Activated T-cell treated with anti-CD3 and anti-CD28 coated beads, Interleukin-2, amount 50 U/mL, for 48 hours (primary cell): ENCODE results near the gene H6PD.

Source experiments
- DNase-seq, 2 experiments: peaks; one replicate each; pipeline ENCODE4 v3.0.0-alpha.2; 2020

The H6PD gene

GRCh38 chr1:9234223-9235095, at the start of gene H6PD:
TSS of gene H6PD (plus strand) at chr1:9234774. CDS start at chr1:9244935, 10,161 bp downstream.
- peak; percentile 76 to 84 for DNase-seq

- DNase-seq = no peak
Observed at GRCh38 chr1:9186082-9186859, 48.3 kb upstream of the H6PD start.

- DNase-seq = no peak
Observed at GRCh38 chr1:9187004-9187403, 47.6 kb upstream of the H6PD start.

- no peak for DNase-seq
Observed at GRCh38 chr1:9190234-9190633, 44.3 kb upstream of the H6PD start.

- no peak for DNase-seq
Observed at GRCh38 chr1:9191231-9191630, 43.3 kb upstream of the H6PD start.

GRCh38 chr1:9192578-9193232, 41.9 kb upstream of the H6PD start:
- DNase-seq = no peak

GRCh38 chr1:9193233-9193625, 41.3 kb upstream of the H6PD start:
- no peak for DNase-seq

- DNase-seq = no peak
Observed at GRCh38 chr1:9194024-9194423, 40.5 kb upstream of the H6PD start.

- DNase-seq = no peak
Observed at GRCh38 chr1:9195651-9196050, 38.9 kb upstream of the H6PD start.

- DNase-seq = peak; percentile 79 to 82
Observed at GRCh38 chr1:9196129-9197040, 38.2 kb upstream of the H6PD start.

GRCh38 chr1:9197186-9198099, 37.1 kb upstream of the H6PD start:
- DNase-seq = no peak

- peak; percentile 44 to 50 for DNase-seq
Observed at GRCh38 chr1:9198538-9199361, 35.8 kb upstream of the H6PD start.

- no peak for DNase-seq
Observed at GRCh38 chr1:9200441-9200840, 34.1 kb upstream of the H6PD start.

GRCh38 chr1:9201401-9202239, 33.0 kb upstream of the H6PD start:
- DNase-seq = no peak

- no peak for DNase-seq
Observed at GRCh38 chr1:9202240-9202870, 32.2 kb upstream of the H6PD start.

GRCh38 chr1:9203511-9203982, 31.0 kb upstream of the H6PD start:
- DNase-seq = peak; percentile 62 to 68

GRCh38 chr1:9204156-9204720, 30.3 kb upstream of the H6PD start:
- DNase-seq = no peak

- no peak for DNase-seq
Observed at GRCh38 chr1:9207086-9207485, 27.5 kb upstream of the H6PD start.
